Trophoblast cell (in vitro differentiated cells and primary cell): Measurements from ENCODE around the gene BEND4.
"Not testable (repeated sequence)": the region's sequence is repeated elsewhere in the genome, so short reads cannot be mapped to it uniquely, and the experiment has no call there.

Experiments used
- DNase-seq, 2 donors: peaks; one replicate each; pipeline ENCODE4 v3.0.0-alpha.2; 2016
- H2AFZ ChIP-seq: 2 replicates; pipeline ENCODE4 v1.6.1; 2013; ENCODE audit warnings: low read length, moderate library complexity, mild to moderate bottlenecking; ENCODE audit not compliant: insufficient read depth, poor library complexity
- H2AK5ac ChIP-seq: 2 replicates; pipeline ENCODE4 v1.6.1; 2013; ENCODE audit warnings: mild to moderate bottlenecking, low read length
- H2BK120ac ChIP-seq: 2 replicates; pipeline ENCODE4 v1.6.1; 2013; ENCODE audit warnings: low read length, mild to moderate bottlenecking, moderate library complexity; ENCODE audit not compliant: insufficient read depth, poor library complexity
- H2BK12ac ChIP-seq: 2 replicates; pipeline ENCODE4 v1.6.1; 2013; ENCODE audit warnings: mild to moderate bottlenecking, low read length, moderate library complexity
- H2BK5ac ChIP-seq: 2 replicates; pipeline ENCODE4 v1.6.1; 2013; ENCODE audit warnings: low read length, low read depth, moderate library complexity, mild to moderate bottlenecking; ENCODE audit not compliant: poor library complexity
- H3K14ac ChIP-seq: 2 replicates; pipeline ENCODE4 v1.6.1; 2013; ENCODE audit warnings: mild to moderate bottlenecking, low read length
- H3K18ac ChIP-seq: 2 replicates; pipeline ENCODE4 v1.6.1; 2013; ENCODE audit warnings: mild to moderate bottlenecking, low read length
- H3K23ac ChIP-seq: 2 replicates; pipeline ENCODE4 v1.6.1; 2013; ENCODE audit warnings: low read length
- H3K27ac ChIP-seq: 2 replicates; pipeline ENCODE4 v1.5.1; 2013; ENCODE audit warnings: low read depth, mild to moderate bottlenecking, inconsistent platforms, low read length, moderate library complexity
- H3K27me3 ChIP-seq: 2 replicates; pipeline ENCODE4 v1.6.1; 2013; ENCODE audit warnings: inconsistent platforms, mild to moderate bottlenecking, low read length, moderate library complexity; ENCODE audit not compliant: insufficient read depth
- H3K36me3 ChIP-seq, 2 experiments: 1 replicate in 1 of 2; 2 replicates in 1 of 2; pipeline ENCODE4 v1.6.1; 2013; ENCODE audit warnings: low read length in 2 of 2, mild to moderate bottlenecking in 2 of 2, moderate library complexity in 1 of 2; ENCODE audit not compliant: insufficient read depth in 2 of 2, control insufficient read depth in 1 of 2
- H3K4ac ChIP-seq: 2 replicates; pipeline ENCODE4 v1.6.1; 2013; ENCODE audit warnings: low read depth, mild to moderate bottlenecking, low read length, moderate library complexity
- H3K4me1 ChIP-seq, 2 experiments: 1 replicate in 1 of 2; 2 replicates in 1 of 2; pipeline ENCODE4 v1.6.1; 2013; ENCODE audit warnings: low read length in 2 of 2, mild to moderate bottlenecking in 2 of 2, moderate library complexity in 1 of 2; ENCODE audit not compliant: insufficient read depth in 2 of 2, control insufficient read depth in 1 of 2
- H3K4me2 ChIP-seq: 2 replicates; pipeline ENCODE4 v1.6.1; 2013; ENCODE audit warnings: inconsistent platforms, mild to moderate bottlenecking, low read length, moderate library complexity
- H3K4me3 ChIP-seq: 2 replicates; pipeline ENCODE4 v1.5.1; 2013; ENCODE audit warnings: mild to moderate bottlenecking, low read depth, low read length, inconsistent platforms
- H3K79me1 ChIP-seq: one replicate; pipeline ENCODE4 v1.6.1; 2013; ENCODE audit warnings: low read length
- H3K79me2 ChIP-seq: 2 replicates; pipeline ENCODE4 v1.6.1; 2013; ENCODE audit warnings: low read length, mild to moderate bottlenecking; ENCODE audit not compliant: control insufficient read depth, insufficient read depth, poor library complexity
- H3K9ac ChIP-seq: 2 replicates; pipeline ENCODE4 v1.6.1; 2013; ENCODE audit warnings: mild to moderate bottlenecking, low read length
- H3K9me3 ChIP-seq: 2 replicates; pipeline ENCODE4 v1.6.1; 2013; ENCODE audit warnings: low read depth, mild to moderate bottlenecking, control low read depth, inconsistent platforms, low read length; ENCODE audit not compliant: insufficient read depth
- H4K12ac ChIP-seq: 2 replicates; pipeline ENCODE4 v1.6.1; 2013; ENCODE audit warnings: low read depth, mild to moderate bottlenecking, low read length, moderate library complexity
- H4K8ac ChIP-seq: 2 replicates; pipeline ENCODE4 v1.6.1; 2013; ENCODE audit warnings: low read depth, mild to moderate bottlenecking, low read length, moderate library complexity
- H4K91ac ChIP-seq: one replicate; pipeline ENCODE4 v1.6.1; 2013; ENCODE audit warnings: low read depth, mild to moderate bottlenecking, low read length, moderate library complexity
- WGBS: extraction: QIAGEN DNeasy Blood & Tissue Kit; methylation state at CpG from one replicate; pipeline ENCODE4 v1.1.7; 2013; ENCODE audit warnings: missing lambda C conversion rate; ENCODE audit not compliant: insufficient read length, insufficient coverage; ENCODE audit errors: extremely low coverage; 5-methylcytosine and 5-hydroxymethylcytosine counted together

Gene BEND4

GRCh38 chr4:42167709-42168108 is 15.3 kb upstream of the BEND4 start:
- DNase-seq, result no peak
- no peak overlapping the region for H3K27ac ChIP-seq
- no peak overlapping the region for H3K14ac ChIP-seq
- no peak overlapping the region for H3K9ac ChIP-seq
- no peaks in the 10 kb centered on the region for H3K36me3 ChIP-seq
- no peaks in the 10 kb centered on the region for H3K79me2 ChIP-seq
- no peak overlapping the region for H4K12ac ChIP-seq
- no peak overlapping the region for H4K8ac ChIP-seq
- no peak overlapping the region for H3K18ac ChIP-seq
- H3K4ac ChIP-seq, result no peak overlapping the region
- no peak overlapping the region for H4K91ac ChIP-seq
- WGBS, result no CpG with 5 or more reads among the region's 5 CpGs
- H3K23ac ChIP-seq, result no peak overlapping the region
- H2AK5ac ChIP-seq, result no peak overlapping the region
- H2BK120ac ChIP-seq, result no peak overlapping the region
- peaks cover 0 to 2% of the 10 kb centered on the region in 2 experiments for H3K4me1 ChIP-seq
- H3K79me1 ChIP-seq, result no peaks in the 10 kb centered on the region
- no peak overlapping the region for H3K4me3 ChIP-seq
- H2AFZ ChIP-seq, result no peak overlapping the region
- H3K27me3 ChIP-seq, result no peaks in the 10 kb centered on the region
- H2BK5ac ChIP-seq, result no peak overlapping the region
- H2BK12ac ChIP-seq, result no peak overlapping the region
- no peak overlapping the region for H3K4me2 ChIP-seq
- no peaks in the 10 kb centered on the region for H3K9me3 ChIP-seq

DNA sequence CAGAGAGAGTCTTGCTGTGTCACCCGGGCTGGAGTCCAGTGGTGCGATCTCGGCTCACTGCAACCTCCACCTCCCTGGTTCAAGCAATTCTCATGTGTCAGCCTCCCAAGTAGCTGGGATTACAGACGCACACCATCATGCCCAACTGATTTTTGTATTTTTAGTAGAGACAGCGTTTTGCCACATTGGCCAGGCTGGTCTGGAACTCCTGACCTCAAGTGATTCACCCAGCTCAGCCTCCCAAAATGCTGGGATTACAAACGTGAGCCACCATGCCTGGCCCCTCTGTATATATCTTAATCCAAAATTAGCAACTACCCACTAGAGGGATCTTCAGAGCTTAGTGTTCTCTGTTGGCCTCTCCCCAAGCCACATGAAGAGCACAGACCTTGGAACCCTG is 13.7 kb upstream of the BEND4 start:
- not testable (repeated sequence) for H3K14ac ChIP-seq

GRCh38 chr4:42159271-42160001 is 7.0 kb upstream of the BEND4 start:
- Histone ChIP-seq H3K9me3 (no peaks in the 10 kb centered on the region), H3K4me2 (no peak overlapping the region), H3K9ac (no peak overlapping the region), H3K79me1 (no peaks in the 10 kb centered on the region), H3K23ac (no peak overlapping the region), H3K36me3 (no peaks in the 10 kb centered on the region), H4K91ac (no peak overlapping the region), H2BK5ac (no peak overlapping the region), H3K4me3 (no peak overlapping the region), H4K8ac (no peak overlapping the region), H3K18ac (no peak overlapping the region), H2BK120ac (no peak overlapping the region), H2AK5ac (no peak overlapping the region), H4K12ac (no peak overlapping the region), H3K14ac (no peak overlapping the region), H3K4me1 (no peaks in the 10 kb centered on the region), H2BK12ac (no peak overlapping the region), H3K79me2 (no peaks in the 10 kb centered on the region), H3K27ac (no peak overlapping the region), H3K4ac (no peak overlapping the region), H2AFZ (no peak overlapping the region), H3K27me3 (no peaks in the 10 kb centered on the region)
- no peak for DNase-seq
- WGBS, result no CpG with 5 or more reads among the region's 8 CpGs

More for the DNA sequence above, 13.7 kb upstream of the BEND4 start:
- not testable (repeated sequence) for H3K27ac ChIP-seq, H3K79me1 ChIP-seq, H3K9ac ChIP-seq, H2BK5ac ChIP-seq, H3K4ac ChIP-seq, DNase-seq, H3K4me3 ChIP-seq, H3K18ac ChIP-seq, H3K23ac ChIP-seq, H2BK12ac ChIP-seq, H2AK5ac ChIP-seq, H3K27me3 ChIP-seq, H4K8ac ChIP-seq, H3K79me2 ChIP-seq, H3K4me2 ChIP-seq, H2BK120ac ChIP-seq, H3K36me3 ChIP-seq, H3K4me1 ChIP-seq, H4K91ac ChIP-seq, H4K12ac ChIP-seq, H3K9me3 ChIP-seq, H2AFZ ChIP-seq
- WGBS, result no CpG with 5 or more reads among the region's 6 CpGs

DNA sequence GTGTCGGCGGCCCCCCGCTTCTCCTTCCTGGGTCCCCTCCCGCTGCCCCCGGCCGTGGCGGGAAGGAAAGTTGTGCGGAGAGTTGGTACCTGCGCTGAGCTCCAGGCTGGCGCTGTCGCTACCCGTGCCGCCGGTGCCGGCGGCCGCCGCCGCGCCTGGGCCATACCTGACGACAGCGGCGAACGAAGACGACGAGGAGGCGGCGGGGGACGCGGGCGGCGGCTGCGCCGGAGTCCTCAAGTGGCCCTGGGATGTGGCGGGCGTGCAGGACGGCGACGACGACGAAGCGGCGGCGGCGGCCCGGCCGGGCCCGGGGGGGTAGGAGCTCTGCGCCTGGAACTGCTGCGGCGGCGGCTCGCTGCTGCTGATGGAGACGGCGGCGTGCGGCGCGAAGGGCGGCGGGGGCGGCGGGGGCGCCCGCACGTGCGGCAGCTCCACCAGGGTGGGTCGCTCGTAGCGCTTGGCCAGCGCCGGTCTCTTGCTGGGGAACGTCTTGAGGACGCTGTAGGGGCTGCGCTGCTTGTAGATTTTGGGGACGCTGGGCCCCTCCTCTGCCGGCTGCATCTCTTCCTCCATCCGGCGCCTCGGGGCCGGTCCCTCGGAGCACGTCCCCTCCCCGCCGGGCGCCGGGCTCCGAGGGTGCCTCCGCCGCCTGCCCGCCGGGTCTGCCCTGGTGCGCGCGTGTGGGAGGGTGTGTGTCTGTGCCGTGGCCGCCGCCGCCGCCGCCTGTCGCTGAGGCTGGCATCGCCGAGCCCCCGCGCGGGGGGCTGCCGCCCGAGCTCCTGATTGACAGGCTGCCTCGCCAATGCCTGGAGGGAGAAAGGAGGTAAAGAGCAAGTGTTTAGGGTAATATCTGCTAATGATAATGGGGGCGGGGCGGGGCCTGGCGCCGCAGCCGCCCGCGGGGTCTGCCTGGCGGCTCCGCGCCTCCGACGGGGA is 618 bp downstream of the BEND4 start:
- H3K79me2 ChIP-seq, result no peaks in the 10 kb centered on the region
- DNase-seq, result peak in 1 of 2 donors; percentile 5
- H3K9ac ChIP-seq, result no peak overlapping the region
- H2BK5ac ChIP-seq, result no peak overlapping the region
- H4K8ac ChIP-seq, result no peak overlapping the region
- no peak overlapping the region for H3K4ac ChIP-seq
- peak overlapping the region; percentile 12 for H2AFZ ChIP-seq
- H2AK5ac ChIP-seq, result no peak overlapping the region
- H3K27ac ChIP-seq, result no peak overlapping the region
- H4K91ac ChIP-seq, result no peak overlapping the region
- no peak overlapping the region for H3K23ac ChIP-seq
- H4K12ac ChIP-seq, result no peak overlapping the region
- H3K18ac ChIP-seq, result no peak overlapping the region
- no peaks in the 10 kb centered on the region for H3K36me3 ChIP-seq
- no peaks in the 10 kb centered on the region for H3K9me3 ChIP-seq
- no peaks in the 10 kb centered on the region for H3K79me1 ChIP-seq
- H3K4me2 ChIP-seq, result peak overlapping the region; percentile 93
- H3K4me1 ChIP-seq, result peaks cover 6 to 9% of the 10 kb centered on the region in 2 experiments
- no CpG with 5 or more reads among the region's 122 CpGs for WGBS
- H3K4me3 ChIP-seq, result peak overlapping the region; percentile 70
- no peak overlapping the region for H2BK120ac ChIP-seq
- peaks cover 33% of the 10 kb centered on the region for H3K27me3 ChIP-seq
- H3K14ac ChIP-seq, result no peak overlapping the region
- H2BK12ac ChIP-seq, result no peak overlapping the region
